Activated T-cell treated with anti-CD3 and anti-CD28 coated beads for 1 hour (primary cell): ENCODE data around the gene OPN1MW2.
"Not testable (repeated sequence)": the region's sequence is repeated elsewhere in the genome, so short reads cannot be mapped to it uniquely, and the experiment has no call there.

Source experiments
- DNase-seq: peaks from one replicate; pipeline ENCODE4 v3.0.0-alpha.2; 2020; ENCODE audit warnings: low read depth

Gene OPN1MW2

GRCh38 chrX:154269245-154269644 is 49.7 kb downstream of the OPN1MW2 start:
- not testable (repeated sequence) for DNase-seq
